GM23338 (cell line): ENCODE results near the gene ID2. TPM values are rescaled to one million over a fixed set of nuclear protein-coding genes. Genes with fewer than 3 reads are reported as not detected.

ENCODE experiments used
- CREB1 ChIP-seq: fragments of 250-450 bp; sonication (Bioruptor Pico); IDR thresholded peaks from 2 replicates; pipeline ENCODE4 v1.5.0; 2020; ENCODE audit warnings: low read depth, mild to moderate bottlenecking, moderate library complexity
- CTCF ChIP-seq, 2 experiments: fragments of 200-600 bp in 1 of 2; sonication (generic) in 1 of 2; conservative IDR thresholded peaks; 2 replicates each; pipeline versions ENCODE4 v1.5.1 to v1.6.1; 2016 to 2017; ENCODE audit warnings: antibody characterized with exemption in 2 of 2, low read depth in 2 of 2, mild to moderate bottlenecking in 2 of 2, moderate library complexity in 1 of 2
- ETS1 ChIP-seq: IDR thresholded peaks from 2 replicates; pipeline ENCODE4 v1.6.1; 2016; ENCODE audit warnings: antibody characterized with exemption
- EZH2phosphoT487 ChIP-seq: fragments of 200-600 bp; sonication (generic); IDR thresholded peaks from one replicate; pipeline ENCODE4 v1.8.1; 2018; ENCODE audit warnings: antibody characterized with exemption; ENCODE audit not compliant: unreplicated experiment
- JUNB ChIP-seq: IDR thresholded peaks from one replicate; pipeline ENCODE4 v1.6.1; 2016; ENCODE audit warnings: antibody characterized with exemption; ENCODE audit not compliant: unreplicated experiment
- NANOG ChIP-seq: IDR thresholded peaks from 2 replicates; pipeline ENCODE4 v1.6.1; 2016; ENCODE audit warnings: antibody characterized with exemption, borderline replicate concordance
- STAT1 ChIP-seq: IDR thresholded peaks from one replicate; pipeline ENCODE4 v1.6.1; 2016; ENCODE audit warnings: antibody characterized with exemption; ENCODE audit not compliant: unreplicated experiment
- ZNF114 ChIP-seq: fragments of 250-450 bp; sonication (Bioruptor Pico); IDR thresholded peaks from 2 replicates; pipeline ENCODE4 v1.5.0; 2020; ENCODE audit warnings: mild to moderate bottlenecking, moderate library complexity
- ZNF462 ChIP-seq: fragments of 250-450 bp; sonication (Bioruptor Pico); IDR thresholded peaks from 2 replicates; pipeline ENCODE4 v1.5.0; 2020; ENCODE audit warnings: mild to moderate bottlenecking, moderate library complexity
- polyA plus RNA-seq: library from polyadenylated mRNA; unstranded; fragments of >200 nt; fragmentation: Nextera tagmentation; extraction: Ambion mirVana; gene quantifications from 2 replicates; pipeline ENCODE4 v1.2.1, GENCODE V29; 2016
- total RNA-seq: library from RNA; depleted of rRNA; stranded (reverse); fragments of >200 nt; shearing (Covaris generic); gene quantifications from 2 replicates; pipeline ENCODE4 v1.2.3, GENCODE V29; 2014

Gene ID2
- total and polyA plus RNA-seq, 2 experiments from 2014 or later = 87.0 to 110 TPM

- TF ChIP-seq ZNF462 (no peak), STAT1 (no peak), ZNF114 (no peak), EZH2phosphoT487 (no peak), ETS1 (no peak), JUNB (no peak), NANOG (no peak), CTCF (conservative IDR thresholded peaks at IDR 0.05; ENCODE audit: low read depth in 2 of 2) (no peak), CREB1 (CRISPR knock-in tag) (no peak)
Observed at GRCh38 chr2:8661235-8661634, 20.6 kb upstream of the ID2 start (continued).
